ENCODE measurements around the gene PLGRKT. TPM values are rescaled to one million over a fixed set of nuclear protein-coding genes. Genes with fewer than 3 reads are reported as not detected.
"Not testable (repeated sequence)": the region's sequence is repeated elsewhere in the genome, so short reads cannot be mapped to it uniquely, and the experiment has no call there.

Gene PLGRKT
- total RNA-seq, 2 donors from 2014 or later, result 6.0 to 8.8 TPM

DNA sequence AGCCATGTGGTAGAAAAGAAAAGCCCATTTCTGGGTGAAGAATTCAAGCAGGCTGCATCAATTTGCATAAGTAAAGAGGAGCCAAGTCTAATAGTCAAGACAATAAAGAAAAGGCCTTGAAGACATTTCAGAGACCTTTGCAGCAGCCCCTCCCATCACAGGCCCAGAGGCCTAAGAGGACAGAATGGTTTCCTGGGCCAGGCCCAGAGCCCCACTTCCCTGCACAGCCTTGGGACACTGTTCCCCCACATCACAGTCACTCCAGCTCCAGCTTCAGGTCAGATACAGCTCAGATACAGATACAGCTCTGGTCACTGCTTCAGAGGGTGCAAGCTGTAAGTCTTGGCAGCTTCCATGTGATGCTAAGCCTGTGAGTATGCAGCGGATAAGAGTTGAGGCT is 29.1 kb downstream of the PLGRKT start:
- Histone ChIP-seq H3K9me3 (peaks cover 20% of the 10 kb centered on the region), H3K36me3 (no peaks in the 10 kb centered on the region), H3K4me1 (ENCODE audit: control insufficient read depth in 1 of 2, low read depth in 2 of 2) (no peaks in the 10 kb centered on the region), H3K27me3 (replicated peaks; ENCODE audit: insufficient read depth) (no peaks in the 10 kb centered on the region), H3K4me3 (no peak overlapping the region), H3K27ac (no peak overlapping the region)
- TF ChIP-seq, protein P1, sequence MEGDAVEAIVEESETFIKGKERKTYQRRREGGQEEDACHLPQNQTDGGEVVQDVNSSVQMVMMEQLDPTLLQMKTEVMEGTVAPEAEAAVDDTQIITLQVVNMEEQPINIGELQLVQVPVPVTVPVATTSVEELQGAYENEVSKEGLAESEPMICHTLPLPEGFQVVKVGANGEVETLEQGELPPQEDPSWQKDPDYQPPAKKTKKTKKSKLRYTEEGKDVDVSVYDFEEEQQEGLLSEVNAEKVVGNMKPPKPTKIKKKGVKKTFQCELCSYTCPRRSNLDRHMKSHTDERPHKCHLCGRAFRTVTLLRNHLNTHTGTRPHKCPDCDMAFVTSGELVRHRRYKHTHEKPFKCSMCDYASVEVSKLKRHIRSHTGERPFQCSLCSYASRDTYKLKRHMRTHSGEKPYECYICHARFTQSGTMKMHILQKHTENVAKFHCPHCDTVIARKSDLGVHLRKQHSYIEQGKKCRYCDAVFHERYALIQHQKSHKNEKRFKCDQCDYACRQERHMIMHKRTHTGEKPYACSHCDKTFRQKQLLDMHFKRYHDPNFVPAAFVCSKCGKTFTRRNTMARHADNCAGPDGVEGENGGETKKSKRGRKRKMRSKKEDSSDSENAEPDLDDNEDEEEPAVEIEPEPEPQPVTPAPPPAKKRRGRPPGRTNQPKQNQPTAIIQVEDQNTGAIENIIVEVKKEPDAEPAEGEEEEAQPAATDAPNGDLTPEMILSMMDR (IDR thresholded peaks at IDR 0.05), result no peak
- ATAC-seq (ENCODE audit: insufficient number of reproducible peaks, low FRiP score, low read depth) (no peak), DNase-seq (ENCODE audit: low spot score) (no peak)

DNA sequence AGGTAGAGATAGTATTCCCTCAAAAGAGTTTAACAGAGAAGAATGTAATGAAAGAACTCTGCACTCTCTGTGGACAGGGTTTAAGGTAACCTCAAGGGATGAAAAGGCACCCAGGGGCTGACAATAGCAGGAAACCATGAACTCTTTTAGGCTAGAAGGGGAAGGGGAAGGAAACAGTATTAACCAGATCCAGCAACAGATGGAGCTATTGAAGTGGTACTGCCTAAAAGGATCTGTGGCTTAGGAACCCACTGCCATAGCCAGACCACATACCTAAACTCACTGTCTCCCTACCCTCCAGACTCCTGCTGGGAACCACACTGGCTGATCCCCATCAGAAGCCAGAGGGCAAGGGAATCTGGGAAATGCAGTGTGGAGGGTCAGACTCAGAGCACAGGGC is 35.5 kb downstream of the PLGRKT start:
- H3K4me1 ChIP-seq (ENCODE audit: control insufficient read depth in 1 of 2, low read depth in 2 of 2), result no peaks in the 10 kb centered on the region
- TF ChIP-seq, protein P1 (IDR thresholded peaks at IDR 0.05), result no peak
- no peaks in the 10 kb centered on the region for H3K27me3 ChIP-seq (replicated peaks; ENCODE audit: insufficient read depth)
- H3K36me3 ChIP-seq, result no peaks in the 10 kb centered on the region
- no peak overlapping the region for H3K27ac ChIP-seq
- DNase-seq (ENCODE audit: low spot score), result no peak
- H3K4me3 ChIP-seq, result no peak overlapping the region
- ATAC-seq (ENCODE audit: insufficient number of reproducible peaks, low FRiP score, low read depth), result no peak
- H3K9me3 ChIP-seq, result peaks cover 9% of the 10 kb centered on the region

DNA sequence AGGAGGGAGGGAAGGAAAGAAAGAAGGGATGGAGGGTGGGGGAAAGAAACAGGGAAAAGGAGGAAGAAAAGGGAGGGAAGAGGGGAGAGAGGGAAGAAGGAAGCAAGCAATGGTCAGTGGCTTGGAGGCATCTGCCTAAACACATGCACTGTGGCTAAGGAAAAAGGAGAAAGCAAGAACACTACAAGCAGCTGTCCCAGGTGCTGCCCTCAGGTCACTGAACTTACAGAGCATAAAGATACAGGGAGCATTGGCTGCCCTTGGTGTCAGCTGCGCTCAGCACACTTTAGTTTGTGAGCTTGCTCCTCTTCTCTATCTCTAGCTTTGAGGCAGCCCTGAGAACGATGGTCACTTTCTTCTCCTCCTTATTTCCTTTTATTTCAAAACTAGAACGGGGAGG is 40.2 kb downstream of the PLGRKT start:
- DNase-seq (ENCODE audit: low spot score); H3K36me3 ChIP-seq; H3K27ac ChIP-seq; H3K9me3 ChIP-seq; H3K4me1 ChIP-seq (ENCODE audit: control insufficient read depth in 1 of 2, low read depth in 2 of 2); H3K27me3 ChIP-seq (replicated peaks; ENCODE audit: insufficient read depth); H3K4me3 ChIP-seq; ATAC-seq (ENCODE audit: insufficient number of reproducible peaks, low FRiP score, low read depth): not testable (repeated sequence)

DNA sequence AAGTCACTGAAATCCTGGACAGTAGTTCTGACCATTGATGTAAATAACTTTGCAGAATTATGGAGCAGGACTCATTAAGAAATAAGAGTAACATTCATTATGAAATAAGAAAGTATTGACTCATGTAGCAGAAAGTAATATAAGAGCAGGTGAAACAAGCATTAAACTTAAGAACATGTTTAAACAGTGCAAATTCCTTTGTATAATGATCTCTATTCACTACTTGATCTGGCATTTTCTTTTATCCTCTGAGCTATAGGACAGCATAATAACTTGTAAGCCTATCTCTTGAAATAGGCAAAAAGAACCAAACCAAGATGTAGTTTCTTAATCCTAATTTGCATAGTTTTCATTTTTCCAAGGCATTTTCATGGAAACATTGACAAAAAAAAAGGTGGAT is 42.3 kb downstream of the PLGRKT start:
- DNase-seq (ENCODE audit: low spot score) (no peak), ATAC-seq (ENCODE audit: insufficient number of reproducible peaks, low FRiP score, low read depth) (no peak)
- no peaks in the 10 kb centered on the region for H3K27me3 ChIP-seq (replicated peaks; ENCODE audit: insufficient read depth)
- TF ChIP-seq, protein P1 (IDR thresholded peaks at IDR 0.05), result no peak
- H3K4me1 ChIP-seq (ENCODE audit: control insufficient read depth in 1 of 2, low read depth in 2 of 2), result no peaks in the 10 kb centered on the region
- no peaks in the 10 kb centered on the region for H3K36me3 ChIP-seq
- no peaks in the 10 kb centered on the region for H3K9me3 ChIP-seq
- H3K4me3 ChIP-seq, result no peak overlapping the region
- H3K27ac ChIP-seq, result no peak overlapping the region

DNA sequence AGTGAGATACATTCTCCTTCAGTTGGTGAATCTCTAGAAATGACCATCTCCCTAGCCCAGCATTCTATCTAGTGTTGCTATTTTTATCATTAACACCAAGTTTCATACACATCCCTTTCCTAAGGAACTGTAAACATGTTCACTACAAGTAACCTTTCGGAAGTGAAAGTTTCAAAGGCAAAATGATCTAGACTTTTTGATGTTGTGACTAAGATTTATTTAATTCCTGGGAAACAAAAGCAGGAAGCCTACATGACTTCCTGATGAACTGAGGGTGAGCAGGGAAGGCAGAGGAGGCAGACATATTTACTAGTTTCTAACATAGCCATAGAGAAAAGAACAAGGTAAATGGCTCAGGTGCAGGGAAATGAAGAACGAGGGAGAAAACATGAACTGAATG is 43.7 kb downstream of the PLGRKT start:
- not testable (repeated sequence) for H3K9me3 ChIP-seq; H3K4me1 ChIP-seq (ENCODE audit: control insufficient read depth in 1 of 2, low read depth in 2 of 2); H3K27ac ChIP-seq; H3K4me3 ChIP-seq; H3K36me3 ChIP-seq; ATAC-seq (ENCODE audit: insufficient number of reproducible peaks, low FRiP score, low read depth); H3K27me3 ChIP-seq (replicated peaks; ENCODE audit: insufficient read depth); DNase-seq (ENCODE audit: low spot score)

DNA sequence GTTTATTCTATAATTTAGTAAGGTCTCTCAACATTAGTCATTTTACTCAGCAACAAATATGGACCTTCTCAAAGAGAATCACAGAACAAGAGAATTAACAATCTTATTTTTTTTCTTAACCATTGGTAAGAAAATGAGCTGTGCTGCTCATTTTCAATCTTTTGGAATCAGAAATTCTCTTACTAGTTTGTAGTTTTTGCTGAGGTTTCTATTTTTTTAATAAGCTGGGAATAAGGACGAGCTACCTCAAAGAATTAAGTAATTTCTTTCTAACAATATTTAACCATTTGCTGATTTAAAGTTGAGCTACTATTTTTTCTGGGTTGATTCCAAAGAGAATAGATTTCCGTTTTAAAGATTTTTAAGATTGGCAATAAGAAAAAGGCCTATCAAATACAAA is 44.2 kb downstream of the PLGRKT start:
- H3K27me3 ChIP-seq (replicated peaks; ENCODE audit: insufficient read depth), result no peaks in the 10 kb centered on the region
- H3K4me1 ChIP-seq (ENCODE audit: control insufficient read depth in 1 of 2, low read depth in 2 of 2), result no peaks in the 10 kb centered on the region
- no peaks in the 10 kb centered on the region for H3K36me3 ChIP-seq
- no peaks in the 10 kb centered on the region for H3K9me3 ChIP-seq
- H3K27ac ChIP-seq, result no peak overlapping the region
- ATAC-seq (ENCODE audit: insufficient number of reproducible peaks, low FRiP score, low read depth), result no peak
- no peak for DNase-seq (ENCODE audit: low spot score)
- TF ChIP-seq, protein P1 (IDR thresholded peaks at IDR 0.05), result no peak
- no peak overlapping the region for H3K4me3 ChIP-seq
